GM10266 (cell line): ENCODE measurements around the gene PARK7.
"Not testable (repeated sequence)": the region's sequence is repeated elsewhere in the genome, so short reads cannot be mapped to it uniquely, and the experiment has no call there.

Experiments
- DNase-seq: peaks from one replicate; pipeline ENCODE4 v3.0.0; 2012; ENCODE audit errors: extremely low spot score
- TF ChIP-seq, protein P1 (sequence below): IDR thresholded peaks from 2 replicates; pipeline ENCODE4 v1.5.1; 2012; ENCODE audit warnings: mild to moderate bottlenecking, low read depth; ENCODE audit not compliant: control insufficient read depth, insufficient read depth; ENCODE audit errors: missing control alignments

PARK7 gene

DNA sequence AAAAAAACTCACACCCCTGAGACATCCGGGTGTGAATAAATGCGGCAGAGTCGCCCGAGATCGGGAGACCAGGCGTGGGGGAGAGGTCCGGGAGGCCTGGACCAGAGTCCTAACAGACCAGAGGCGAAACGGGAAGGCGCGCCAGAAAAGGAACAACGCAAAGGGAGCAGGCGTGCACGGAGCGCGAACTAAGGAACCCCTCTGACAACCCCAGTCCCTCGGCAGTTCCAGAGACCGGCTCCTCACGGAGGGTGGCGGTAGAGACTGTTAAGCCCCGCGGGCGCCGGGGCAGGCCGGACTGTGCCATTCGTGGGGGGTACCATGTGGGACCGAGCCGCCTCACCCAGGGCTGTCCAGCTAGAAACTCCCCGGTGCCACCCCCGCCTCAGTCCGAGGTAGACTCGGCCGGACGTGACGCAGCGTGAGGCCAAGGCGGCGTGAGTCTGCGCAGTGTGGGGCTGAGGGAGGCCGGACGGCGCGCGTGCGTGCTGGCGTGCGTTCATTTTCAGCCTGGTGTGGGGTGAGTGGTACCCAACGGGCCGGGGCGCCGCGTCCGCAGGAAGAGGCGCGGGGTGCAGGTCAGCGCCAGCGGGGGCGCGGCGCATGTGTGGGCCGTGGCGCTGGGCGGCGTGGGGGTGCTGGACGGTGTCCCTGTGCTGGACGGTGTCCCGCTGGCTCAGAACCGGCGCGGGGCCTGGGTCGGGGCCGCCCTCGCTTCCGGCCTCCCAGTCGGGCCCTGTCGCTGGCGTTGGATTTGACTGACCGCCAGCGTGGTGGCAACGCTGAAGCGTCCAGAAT is at the start of gene PARK7:
Gene PARK7 (plus strand): TSS at position 496 of the 798 bp plus-strand sequence. CDS start 1,075 bp downstream, outside the sequence.
- TF ChIP-seq, protein P1, sequence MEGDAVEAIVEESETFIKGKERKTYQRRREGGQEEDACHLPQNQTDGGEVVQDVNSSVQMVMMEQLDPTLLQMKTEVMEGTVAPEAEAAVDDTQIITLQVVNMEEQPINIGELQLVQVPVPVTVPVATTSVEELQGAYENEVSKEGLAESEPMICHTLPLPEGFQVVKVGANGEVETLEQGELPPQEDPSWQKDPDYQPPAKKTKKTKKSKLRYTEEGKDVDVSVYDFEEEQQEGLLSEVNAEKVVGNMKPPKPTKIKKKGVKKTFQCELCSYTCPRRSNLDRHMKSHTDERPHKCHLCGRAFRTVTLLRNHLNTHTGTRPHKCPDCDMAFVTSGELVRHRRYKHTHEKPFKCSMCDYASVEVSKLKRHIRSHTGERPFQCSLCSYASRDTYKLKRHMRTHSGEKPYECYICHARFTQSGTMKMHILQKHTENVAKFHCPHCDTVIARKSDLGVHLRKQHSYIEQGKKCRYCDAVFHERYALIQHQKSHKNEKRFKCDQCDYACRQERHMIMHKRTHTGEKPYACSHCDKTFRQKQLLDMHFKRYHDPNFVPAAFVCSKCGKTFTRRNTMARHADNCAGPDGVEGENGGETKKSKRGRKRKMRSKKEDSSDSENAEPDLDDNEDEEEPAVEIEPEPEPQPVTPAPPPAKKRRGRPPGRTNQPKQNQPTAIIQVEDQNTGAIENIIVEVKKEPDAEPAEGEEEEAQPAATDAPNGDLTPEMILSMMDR: peak; percentile 43
- DNase-seq: peak; percentile 97

- no peak for DNase-seq
- TF ChIP-seq, protein P1: no peak
Observed at GRCh38 chr1:7912145-7912544, 49.4 kb upstream of the PARK7 start.

DNA sequence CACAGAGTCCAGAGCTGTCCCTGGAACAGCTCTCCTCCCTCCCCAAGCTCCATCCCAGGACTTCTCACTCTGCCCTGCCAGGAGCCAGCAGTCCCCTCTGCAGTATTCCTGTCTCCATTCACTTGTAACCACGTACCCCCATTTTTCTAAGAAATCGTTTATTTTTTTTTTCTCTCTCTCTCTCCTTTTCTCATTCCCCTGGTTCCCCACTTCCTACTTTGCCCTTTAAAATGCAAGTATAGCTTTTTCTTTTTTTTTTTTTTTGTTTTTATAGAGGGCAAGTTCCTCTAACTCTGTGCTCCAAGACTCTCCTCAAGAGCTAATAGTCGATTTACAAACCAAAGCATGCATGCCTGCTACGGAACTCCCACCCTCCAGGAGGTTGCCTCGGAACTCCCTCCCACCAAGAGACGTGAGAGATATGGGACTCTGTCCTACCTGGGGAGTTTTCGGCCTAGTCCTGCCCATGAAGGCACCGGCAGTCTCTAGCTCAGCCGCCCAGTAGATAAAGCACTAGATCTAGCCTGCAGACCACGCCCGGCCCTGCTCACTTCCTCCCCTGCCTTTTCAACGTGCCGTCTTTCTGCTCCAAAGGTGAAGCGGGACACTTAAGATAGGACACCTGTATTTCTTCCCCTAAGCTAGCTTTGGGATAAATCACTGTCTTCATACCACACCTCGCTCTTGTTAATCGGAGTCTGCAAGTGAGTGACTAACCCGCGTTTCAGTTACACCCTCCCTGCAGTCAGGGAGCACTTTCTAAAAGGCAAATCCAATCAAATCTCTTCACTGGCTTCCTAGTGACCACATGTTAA is 48.6 kb upstream of the PARK7 start:
- no peak for DNase-seq
- TF ChIP-seq, protein P1: no peak

DNA sequence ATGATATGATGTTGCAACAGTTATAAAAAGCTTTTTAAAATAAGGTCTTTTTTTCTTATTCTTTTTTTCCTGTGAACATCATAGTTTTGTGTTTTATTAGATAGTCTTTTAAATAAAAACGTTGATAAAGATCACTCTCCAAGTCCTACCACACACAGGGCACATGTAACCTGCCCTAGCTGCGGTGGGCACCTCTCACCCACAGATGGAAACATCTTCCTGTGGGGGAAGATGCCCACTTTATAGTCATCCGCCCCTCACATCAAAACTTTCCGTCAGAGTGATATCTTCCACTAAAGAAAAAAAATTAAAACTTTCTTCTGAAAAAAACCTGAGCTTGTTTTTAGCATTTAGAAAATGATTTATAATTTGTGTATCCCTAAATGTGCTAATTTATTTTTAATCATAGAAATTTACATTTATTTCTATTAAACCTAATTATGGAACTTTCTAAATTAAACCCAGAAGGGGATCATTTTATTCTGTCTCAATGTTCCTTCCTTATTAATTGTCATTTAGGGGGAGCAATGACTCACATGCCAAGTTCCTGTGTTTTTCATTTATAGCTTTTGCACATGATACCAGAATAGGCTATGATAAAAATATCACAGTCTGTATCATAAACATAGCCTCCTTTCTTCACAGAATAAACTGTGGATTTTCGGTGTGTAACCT is 45.5 kb upstream of the PARK7 start:
- DNase-seq: no peak
- TF ChIP-seq, protein P1: no peak

- TF ChIP-seq, protein P1: no peak
- DNase-seq: no peak
Observed at GRCh38 chr1:7916501-7916830, 45.0 kb upstream of the PARK7 start.

GRCh38 chr1:7917971-7918370 is 43.5 kb upstream of the PARK7 start:
- not testable (repeated sequence) for DNase-seq

GRCh38 chr1:7919880-7920279 is 41.6 kb upstream of the PARK7 start:
- TF ChIP-seq, protein P1: no peak
- DNase-seq: no peak
